ENCODE measurements around the gene GOLPH3L.
"Not testable (repeated sequence)": the region's sequence is repeated elsewhere in the genome, so short reads cannot be mapped to it uniquely, and the experiment has no call there.

The GOLPH3L gene

GRCh38 chr1:150606463-150607142, 90.4 kb downstream of the GOLPH3L start:
- no peak overlapping the region for H3K4me3 ChIP-seq (ENCODE audit: low read length)
- no peak for DNase-seq
- no peak overlapping the region for H3K27ac ChIP-seq (ENCODE audit: low read length)
- no peak overlapping the region for H3K4me2 ChIP-seq (ENCODE audit: low read depth, low read length)
- no peaks in the 10 kb centered on the region for H3K9me2 ChIP-seq (replicated peaks; ENCODE audit: insufficient read depth, low read length)
- peaks cover 5% of the 10 kb centered on the region for H3F3A ChIP-seq (ENCODE audit: insufficient read depth, low read length)
- no peak overlapping the region for H2AFZ ChIP-seq (ENCODE audit: low read length)
- H3K9me3 ChIP-seq (replicated peaks; ENCODE audit: insufficient read depth, low read length), result no peaks in the 10 kb centered on the region
- no peaks in the 10 kb centered on the region for H3K36me3 ChIP-seq (replicated peaks; ENCODE audit: insufficient read depth, low read length)
- TF ChIP-seq EZH2 (optimal IDR thresholded peaks at IDR 0.05; ENCODE audit: low read depth, low read length) (no peak), CTCF (IDR thresholded peaks at IDR 0.05; ENCODE audit: low read length) (no peak), EZH2phosphoT487 (IDR thresholded peaks at IDR 0.05; ENCODE audit: low read length) (no peak)
- H3K79me2 ChIP-seq (ENCODE audit: low read length), result 0 out of 2 replicates have a peak, but pooled peaks cover 2% of the 10 kb centered on the region
- H3K27me3 ChIP-seq (replicated peaks; ENCODE audit: insufficient read depth, low read length), result no peaks in the 10 kb centered on the region
- H3K4me1 ChIP-seq (ENCODE audit: low read length), result peaks cover 8% of the 10 kb centered on the region
- H3K9ac ChIP-seq (ENCODE audit: low read length), result no peak overlapping the region
- H4K20me1 ChIP-seq (ENCODE audit: insufficient read depth, low read length), result no peaks in the 10 kb centered on the region

GRCh38 chr1:150605451-150605731, 91.6 kb downstream of the GOLPH3L start:
- H3K4me2 ChIP-seq (ENCODE audit: low read depth, low read length); H3K27me3 ChIP-seq (replicated peaks; ENCODE audit: insufficient read depth, low read length); H3K9me2 ChIP-seq (replicated peaks; ENCODE audit: insufficient read depth, low read length); DNase-seq; H2AFZ ChIP-seq (ENCODE audit: low read length); H3F3A ChIP-seq (ENCODE audit: insufficient read depth, low read length); H3K9me3 ChIP-seq (replicated peaks; ENCODE audit: insufficient read depth, low read length); H3K27ac ChIP-seq (ENCODE audit: low read length); H4K20me1 ChIP-seq (ENCODE audit: insufficient read depth, low read length); H3K4me1 ChIP-seq (ENCODE audit: low read length); H3K36me3 ChIP-seq (replicated peaks; ENCODE audit: insufficient read depth, low read length); H3K9ac ChIP-seq (ENCODE audit: low read length); H3K79me2 ChIP-seq (ENCODE audit: low read length); H3K4me3 ChIP-seq (ENCODE audit: low read length): not testable (repeated sequence)

- Histone ChIP-seq H3K9ac (ENCODE audit: low read length) (no peak overlapping the region), H2AFZ (ENCODE audit: low read length) (no peak overlapping the region), H3K27me3 (replicated peaks; ENCODE audit: insufficient read depth, low read length) (no peaks in the 10 kb centered on the region), H3K4me2 (ENCODE audit: low read depth, low read length) (no peak overlapping the region), H4K20me1 (ENCODE audit: insufficient read depth, low read length) (no peaks in the 10 kb centered on the region), H3K9me2 (replicated peaks; ENCODE audit: insufficient read depth, low read length) (no peaks in the 10 kb centered on the region), H3K27ac (ENCODE audit: low read length) (no peak overlapping the region), H3K36me3 (replicated peaks; ENCODE audit: insufficient read depth, low read length) (no peaks in the 10 kb centered on the region), H3K4me1 (ENCODE audit: low read length) (no peaks in the 10 kb centered on the region), H3K79me2 (ENCODE audit: low read length) (no peaks in the 10 kb centered on the region), H3K9me3 (replicated peaks; ENCODE audit: insufficient read depth, low read length) (no peaks in the 10 kb centered on the region), H3F3A (ENCODE audit: insufficient read depth, low read length) (no peaks in the 10 kb centered on the region), H3K4me3 (ENCODE audit: low read length) (no peak overlapping the region)
- TF ChIP-seq EZH2phosphoT487 (IDR thresholded peaks at IDR 0.05; ENCODE audit: low read length) (no peak), CTCF (IDR thresholded peaks at IDR 0.05; ENCODE audit: low read length) (no peak), EZH2 (optimal IDR thresholded peaks at IDR 0.05; ENCODE audit: low read depth, low read length) (no peak)
- no peak for DNase-seq
Observed at GRCh38 chr1:150604226-150604588, 92.7 kb downstream of the GOLPH3L start.

- Histone ChIP-seq H3K4me3 (ENCODE audit: low read length) (no peak overlapping the region), H3K4me2 (ENCODE audit: low read depth, low read length) (no peak overlapping the region), H3F3A (ENCODE audit: insufficient read depth, low read length) (no peaks in the 10 kb centered on the region), H4K20me1 (ENCODE audit: insufficient read depth, low read length) (no peaks in the 10 kb centered on the region), H3K27me3 (replicated peaks; ENCODE audit: insufficient read depth, low read length) (no peaks in the 10 kb centered on the region), H3K9me2 (replicated peaks; ENCODE audit: insufficient read depth, low read length) (no peaks in the 10 kb centered on the region), H2AFZ (ENCODE audit: low read length) (no peak overlapping the region), H3K36me3 (replicated peaks; ENCODE audit: insufficient read depth, low read length) (no peaks in the 10 kb centered on the region), H3K27ac (ENCODE audit: low read length) (no peak overlapping the region), H3K9ac (ENCODE audit: low read length) (no peak overlapping the region), H3K79me2 (ENCODE audit: low read length) (no peaks in the 10 kb centered on the region), H3K4me1 (ENCODE audit: low read length) (no peaks in the 10 kb centered on the region), H3K9me3 (replicated peaks; ENCODE audit: insufficient read depth, low read length) (no peaks in the 10 kb centered on the region)
- DNase-seq, result no peak
- TF ChIP-seq EZH2phosphoT487 (IDR thresholded peaks at IDR 0.05; ENCODE audit: low read length) (no peak), CTCF (IDR thresholded peaks at IDR 0.05; ENCODE audit: low read length) (no peak)
Observed at GRCh38 chr1:150603711-150604110, 93.2 kb downstream of the GOLPH3L start.

GRCh38 chr1:150602372-150602771, 94.6 kb downstream of the GOLPH3L start:
- H3K4me1 ChIP-seq (ENCODE audit: low read length); H3K27ac ChIP-seq (ENCODE audit: low read length); H3K9ac ChIP-seq (ENCODE audit: low read length); H3K79me2 ChIP-seq (ENCODE audit: low read length); H4K20me1 ChIP-seq (ENCODE audit: insufficient read depth, low read length); H3K4me3 ChIP-seq (ENCODE audit: low read length); H3K9me3 ChIP-seq (replicated peaks; ENCODE audit: insufficient read depth, low read length); H3K27me3 ChIP-seq (replicated peaks; ENCODE audit: insufficient read depth, low read length); H3K36me3 ChIP-seq (replicated peaks; ENCODE audit: insufficient read depth, low read length); H3K9me2 ChIP-seq (replicated peaks; ENCODE audit: insufficient read depth, low read length); H3K4me2 ChIP-seq (ENCODE audit: low read depth, low read length); H2AFZ ChIP-seq (ENCODE audit: low read length); H3F3A ChIP-seq (ENCODE audit: insufficient read depth, low read length); DNase-seq: not testable (repeated sequence)

All from MM.1S (cell line).